H1 (cell line): ENCODE measurements around the gene ECI1. TPM values are rescaled to one million over a fixed set of nuclear protein-coding genes. Genes with fewer than 3 reads are reported as not detected.

Experiments used
- CTBP2 ChIP-seq: IDR thresholded peaks from 2 replicates; pipeline ENCODE4 v1.7.0; 2011; ENCODE audit warnings: borderline replicate concordance, mild to moderate bottlenecking, moderate library complexity, mixed read lengths, low read length; ENCODE audit not compliant: insufficient read depth, insufficient read length
- SP2 ChIP-seq: IDR thresholded peaks from 2 replicates; pipeline ENCODE4 v1.6.1; 2012; ENCODE audit warnings: mild to moderate bottlenecking, low read length, inconsistent platforms
- TBP ChIP-seq: IDR thresholded peaks from 2 replicates; pipeline ENCODE4 v1.6.1; 2011; ENCODE audit warnings: low read depth, low read length, improper control_type of control experiment
- polyA plus RNA-seq, 7 experiments: library from polyadenylated mRNA; depleted of rRNA in 3 of 7; stranded (reverse) in 5 of 7; unstranded in 2 of 7; fragments of >200 nt in 5 of 7; fragments of 200-250 nt in 2 of 7; gene quantifications; 1 replicate in 5 of 7; 2 replicates in 1 of 7; 4 replicates in 1 of 7; pipeline versions ENCODE4 v1.2.1 to v1.2.3, GENCODE V29; 2011 to 2013; ENCODE audit warnings: missing spikeins in 2 of 7, mixed read lengths in 2 of 7
- total RNA-seq: library from RNA; stranded (reverse); fragmentation: NEBNext Ultra II Directional; extraction: Animal tissue kit (Norgen Biotek cat#: 25700); gene quantifications from 2 replicates; pipeline ENCODE4 v1.2.1, GENCODE V29; 2021

The ECI1 gene
- total and polyA plus RNA-seq, 2 of the 8 experiments (the other 6 are each of a cell fraction or from before 2014, with no cell fraction given), result 79.5 to 151 TPM

GRCh38 chr16:2234813-2235170 is 16.6 kb downstream of the ECI1 start (continued):
- TF ChIP-seq CTBP2 (no peak), SP2 (no peak), TBP (no peak)
- TF ChIP-seq, all 59 proteins: peak for 0
